Esophagus squamous epithelium (tissue), 4 donors: ENCODE measurements around the gene SUPT3H.

Experiments
- POLR2A ChIP-seq, 4 donors: fragments of 450-650 bp; IDR thresholded peaks; one replicate each; pipeline ENCODE4 v1.6.1; 2017; ENCODE audit warnings: antibody characterized with exemption in 4 of 4, mild to moderate bottlenecking in 4 of 4, moderate library complexity in 3 of 4
- TF ChIP-seq, protein P1 (sequence below), 6 experiments: fragments of 450-650 bp in 4 of 6; fragments of 200-600 bp in 2 of 6; sonication (generic) in 2 of 6; IDR thresholded peaks; one replicate each; pipeline ENCODE4 v1.5.1; 2016 to 2019; ENCODE audit warnings: antibody characterized with exemption in 6 of 6, mild to moderate bottlenecking in 4 of 6, moderate library complexity in 4 of 6

DNA sequence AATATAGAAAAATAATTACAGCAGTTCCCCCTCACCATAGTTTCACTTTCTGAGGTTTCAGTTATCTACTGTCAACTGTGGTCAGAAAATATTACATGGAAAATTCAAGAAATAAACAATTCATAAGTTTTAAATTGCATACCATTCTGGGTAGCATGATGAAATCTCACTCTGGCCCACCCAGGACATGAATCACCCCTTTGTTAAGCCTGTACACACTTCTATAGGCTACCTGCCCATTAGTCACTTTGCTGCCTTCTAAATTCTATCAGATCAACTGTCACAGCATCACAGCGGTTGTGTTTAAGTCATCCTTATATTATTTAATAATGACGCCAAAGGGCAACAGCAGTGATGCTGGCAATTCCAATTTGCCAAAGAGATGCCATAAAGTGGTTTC is 189.9 kb downstream of the SUPT3H start:
- TF ChIP-seq, protein P1, sequence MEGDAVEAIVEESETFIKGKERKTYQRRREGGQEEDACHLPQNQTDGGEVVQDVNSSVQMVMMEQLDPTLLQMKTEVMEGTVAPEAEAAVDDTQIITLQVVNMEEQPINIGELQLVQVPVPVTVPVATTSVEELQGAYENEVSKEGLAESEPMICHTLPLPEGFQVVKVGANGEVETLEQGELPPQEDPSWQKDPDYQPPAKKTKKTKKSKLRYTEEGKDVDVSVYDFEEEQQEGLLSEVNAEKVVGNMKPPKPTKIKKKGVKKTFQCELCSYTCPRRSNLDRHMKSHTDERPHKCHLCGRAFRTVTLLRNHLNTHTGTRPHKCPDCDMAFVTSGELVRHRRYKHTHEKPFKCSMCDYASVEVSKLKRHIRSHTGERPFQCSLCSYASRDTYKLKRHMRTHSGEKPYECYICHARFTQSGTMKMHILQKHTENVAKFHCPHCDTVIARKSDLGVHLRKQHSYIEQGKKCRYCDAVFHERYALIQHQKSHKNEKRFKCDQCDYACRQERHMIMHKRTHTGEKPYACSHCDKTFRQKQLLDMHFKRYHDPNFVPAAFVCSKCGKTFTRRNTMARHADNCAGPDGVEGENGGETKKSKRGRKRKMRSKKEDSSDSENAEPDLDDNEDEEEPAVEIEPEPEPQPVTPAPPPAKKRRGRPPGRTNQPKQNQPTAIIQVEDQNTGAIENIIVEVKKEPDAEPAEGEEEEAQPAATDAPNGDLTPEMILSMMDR (IDR thresholded peaks at IDR 0.05): no peak
- no peak for TF ChIP-seq POLR2A (IDR thresholded peaks at IDR 0.05)
